Smooth muscle cell (in vitro differentiated cells): ENCODE data around the gene TMOD1. TPM values are rescaled to one million over a fixed set of nuclear protein-coding genes. Genes with fewer than 3 reads are reported as not detected.
A peak's percentile ranks its signal among the peaks of the same experiment; 100 is the strongest.
"Not testable (repeated sequence)": the region's sequence is repeated elsewhere in the genome, so short reads cannot be mapped to it uniquely, and the experiment has no call there.

Experiments used
- DNase-seq: peaks from one replicate; lab custom pipeline; 2025; ENCODE audit not compliant: unreplicated experiment; lab: John Stamatoyannopoulos, UW
- H2AFZ ChIP-seq: fragments of 200-600 bp; sonication (generic); 2 replicates; pipeline ENCODE4 v1.6.0; 2016; ENCODE audit warnings: antibody characterized with exemption, low read depth, mild to moderate bottlenecking
- H3F3A ChIP-seq: fragments of 200-600 bp; sonication (generic); 2 replicates; pipeline ENCODE4 v1.6.0; 2017; ENCODE audit warnings: antibody characterized with exemption, low read depth
- H3K27ac ChIP-seq: fragments of 200-600 bp; sonication (generic); 2 replicates; pipeline ENCODE4 v1.5.1; 2016; ENCODE audit warnings: low read depth, mild to moderate bottlenecking
- H3K27me3 ChIP-seq: fragments of 200-600 bp; sonication (generic); 2 replicates; pipeline ENCODE4 v1.6.1; 2016; ENCODE audit warnings: low read depth, mild to moderate bottlenecking
- H3K36me3 ChIP-seq: fragments of 200-600 bp; sonication (generic); 2 replicates; pipeline ENCODE4 v1.5.1; 2016; ENCODE audit warnings: low read depth
- H3K4me1 ChIP-seq: fragments of 200-600 bp; sonication (generic); 2 replicates; pipeline ENCODE4 v1.5.1; 2016; ENCODE audit warnings: low read depth
- H3K4me2 ChIP-seq: fragments of 200-600 bp; sonication (generic); 2 replicates; pipeline ENCODE4 v1.6.0; 2016; ENCODE audit warnings: mild to moderate bottlenecking
- H3K4me3 ChIP-seq: fragments of 200-600 bp; sonication (generic); 2 replicates; pipeline ENCODE4 v1.5.1; 2016; ENCODE audit warnings: mild to moderate bottlenecking
- H3K79me2 ChIP-seq: fragments of 200-600 bp; sonication (generic); 2 replicates; pipeline ENCODE4 v1.6.0; 2016; ENCODE audit warnings: low read depth, mild to moderate bottlenecking
- H3K9ac ChIP-seq: fragments of 200-600 bp; sonication (generic); 2 replicates; pipeline ENCODE4 v1.6.0; 2016; ENCODE audit warnings: low read depth
- H3K9me3 ChIP-seq: fragments of 200-600 bp; sonication (generic); replicated peaks from 2 replicates; pipeline ENCODE4 v1.5.1; 2016; ENCODE audit warnings: low read depth
- H4K20me1 ChIP-seq: fragments of 200-600 bp; sonication (generic); 2 replicates; pipeline ENCODE4 v1.6.0; 2016; ENCODE audit warnings: low read depth
- WGBS: methylation state at CpG from one replicate; pipeline ENCODE4 v1.1.7; 2016; ENCODE audit warnings: low lambda C conversion rate; 5-methylcytosine and 5-hydroxymethylcytosine counted together
- polyA plus RNA-seq: library from polyadenylated mRNA; unstranded; fragments of >200 nt; fragmentation: Nextera tagmentation; extraction: Ambion mirVana; gene quantifications from 2 replicates; pipeline ENCODE4 v1.2.1, GENCODE V29; 2016
- total RNA-seq: library from RNA; depleted of rRNA; stranded (reverse); fragments of >200 nt; gene quantifications from 2 replicates; pipeline ENCODE4 v1.2.3, GENCODE V29; 2014
- TF ChIP-seq, protein P1 (sequence below): fragments of 200-600 bp; sonication (generic); IDR thresholded peaks from 2 replicates; pipeline ENCODE4 v1.5.1; 2017; ENCODE audit warnings: borderline replicate concordance, mild to moderate bottlenecking, antibody characterized with exemption; ENCODE audit not compliant: insufficient read depth, poor library complexity, severe bottlenecking

The TMOD1 gene
- total RNA-seq, result 0.09 and 0.18 TPM in 2 replicates
- polyA plus RNA-seq, result 0.19 and 0.22 TPM in 2 replicates

- H3K4me1 ChIP-seq, result peaks cover 11% of the 10 kb centered on the region
- peak within 1 kb of the TSS; percentile 94 for H3K4me2 ChIP-seq
- DNase-seq, result no peak
- 2% methylated on average over 34 of the region's 87 CpGs for WGBS
- H3K9me3 ChIP-seq, result no peaks in the 10 kb centered on the region
- TF ChIP-seq, protein P1, sequence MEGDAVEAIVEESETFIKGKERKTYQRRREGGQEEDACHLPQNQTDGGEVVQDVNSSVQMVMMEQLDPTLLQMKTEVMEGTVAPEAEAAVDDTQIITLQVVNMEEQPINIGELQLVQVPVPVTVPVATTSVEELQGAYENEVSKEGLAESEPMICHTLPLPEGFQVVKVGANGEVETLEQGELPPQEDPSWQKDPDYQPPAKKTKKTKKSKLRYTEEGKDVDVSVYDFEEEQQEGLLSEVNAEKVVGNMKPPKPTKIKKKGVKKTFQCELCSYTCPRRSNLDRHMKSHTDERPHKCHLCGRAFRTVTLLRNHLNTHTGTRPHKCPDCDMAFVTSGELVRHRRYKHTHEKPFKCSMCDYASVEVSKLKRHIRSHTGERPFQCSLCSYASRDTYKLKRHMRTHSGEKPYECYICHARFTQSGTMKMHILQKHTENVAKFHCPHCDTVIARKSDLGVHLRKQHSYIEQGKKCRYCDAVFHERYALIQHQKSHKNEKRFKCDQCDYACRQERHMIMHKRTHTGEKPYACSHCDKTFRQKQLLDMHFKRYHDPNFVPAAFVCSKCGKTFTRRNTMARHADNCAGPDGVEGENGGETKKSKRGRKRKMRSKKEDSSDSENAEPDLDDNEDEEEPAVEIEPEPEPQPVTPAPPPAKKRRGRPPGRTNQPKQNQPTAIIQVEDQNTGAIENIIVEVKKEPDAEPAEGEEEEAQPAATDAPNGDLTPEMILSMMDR, result no peak
- no peaks in the 10 kb centered on the region for H3K79me2 ChIP-seq
- no peaks in the 10 kb centered on the region for H4K20me1 ChIP-seq
- H3K27me3 ChIP-seq, result peaks cover 74% of the 10 kb centered on the region
- H3F3A ChIP-seq, result no peaks in the 10 kb centered on the region
- no peak within 1 kb of the TSS for H3K27ac ChIP-seq
- H2AFZ ChIP-seq, result peak within 1 kb of the TSS; percentile 76
- peak within 1 kb of the TSS; percentile 59 for H3K4me3 ChIP-seq
- H3K9ac ChIP-seq, result no peak within 1 kb of the TSS
- no peaks in the 10 kb centered on the region for H3K36me3 ChIP-seq
These were observed at the start of gene TMOD1 for GRCh38 chr9:97501177-97501971. Gene TMOD1, plus strand, starts transcription at chr9:97501666. Its CDS starts 22,523 bp downstream, at chr9:97524189.

GRCh38 chr9:97453573-97453972 is 47.9 kb upstream of the TMOD1 start:
- not testable (repeated sequence) for H3F3A ChIP-seq, H3K4me2 ChIP-seq, H3K4me3 ChIP-seq, H3K79me2 ChIP-seq, H4K20me1 ChIP-seq, H3K27me3 ChIP-seq, H2AFZ ChIP-seq, H3K27ac ChIP-seq, DNase-seq, H3K9ac ChIP-seq, H3K4me1 ChIP-seq, H3K9me3 ChIP-seq, H3K36me3 ChIP-seq
- 96% methylated on average over 3 of the region's 3 CpGs for WGBS

- H3K27ac ChIP-seq, H3K79me2 ChIP-seq, DNase-seq, H3K9ac ChIP-seq, H2AFZ ChIP-seq, H3K4me2 ChIP-seq, H3K36me3 ChIP-seq, H3K9me3 ChIP-seq, H4K20me1 ChIP-seq, H3K4me1 ChIP-seq, H3K27me3 ChIP-seq, H3F3A ChIP-seq, H3K4me3 ChIP-seq: not testable (repeated sequence)
These were observed 44.6 kb upstream of the TMOD1 start for GRCh38 chr9:97456841-97457240.

GRCh38 chr9:97459326-97459725 is 42.1 kb upstream of the TMOD1 start:
- H3K9ac ChIP-seq, result no peak overlapping the region
- no peaks in the 10 kb centered on the region for H3K9me3 ChIP-seq
- H3F3A ChIP-seq, result no peaks in the 10 kb centered on the region
- no peak overlapping the region for H2AFZ ChIP-seq
- no peak overlapping the region for H3K4me3 ChIP-seq
- H3K27me3 ChIP-seq, result no peaks in the 10 kb centered on the region
- H3K79me2 ChIP-seq, result no peaks in the 10 kb centered on the region
- H3K4me2 ChIP-seq, result no peak overlapping the region
- no peaks in the 10 kb centered on the region for H3K36me3 ChIP-seq
- TF ChIP-seq, protein P1, result no peak
- DNase-seq, result no peak
- no peaks in the 10 kb centered on the region for H3K4me1 ChIP-seq
- H3K27ac ChIP-seq, result no peak overlapping the region
- no peaks in the 10 kb centered on the region for H4K20me1 ChIP-seq
